Activated T-cell treated with anti-CD3 and anti-CD28 coated beads, Interleukin-2, amount 50 U/mL, for 4 hours (primary cell): ENCODE results near the gene FER1L5. TPM values are rescaled to one million over a fixed set of nuclear protein-coding genes. Genes with fewer than 3 reads are reported as not detected.

Experiments used
- ATAC-seq, 2 donors: fragments of 200-7000 bp; cut with Tn5 transposase; one replicate each; pipeline ENCODE4 v1.10.0; 2021
- DNase-seq: peaks from one replicate; pipeline ENCODE4 v3.0.0-alpha.2; 2020
- H3K27me3 Mint-ChIP-seq: one replicate; pipeline ENCODE4 v1.8.0; 2021; ENCODE audit warnings: low read depth, mixed read lengths
- H3K36me3 Mint-ChIP-seq: one replicate; pipeline ENCODE4 v1.8.0; 2022; ENCODE audit warnings: mixed read lengths; ENCODE audit not compliant: insufficient read depth
- H3K4me1 Mint-ChIP-seq: one replicate; pipeline ENCODE4 v1.8.0; 2021; ENCODE audit warnings: low read depth, mixed read lengths
- H3K4me3 Mint-ChIP-seq: one replicate; pipeline ENCODE4 v1.8.0; 2021; ENCODE audit warnings: mild to moderate bottlenecking, moderate library complexity, mixed read lengths
- H3K9me3 Mint-ChIP-seq: one replicate; pipeline ENCODE4 v1.8.0; 2021; ENCODE audit warnings: mixed read lengths
- total RNA-seq, 3 donors: library from RNA; stranded (reverse); gene quantifications; one replicate each; pipeline ENCODE4 v1.2.1, GENCODE V29; 2021

Gene FER1L5
- total RNA-seq: not detected

DNA sequence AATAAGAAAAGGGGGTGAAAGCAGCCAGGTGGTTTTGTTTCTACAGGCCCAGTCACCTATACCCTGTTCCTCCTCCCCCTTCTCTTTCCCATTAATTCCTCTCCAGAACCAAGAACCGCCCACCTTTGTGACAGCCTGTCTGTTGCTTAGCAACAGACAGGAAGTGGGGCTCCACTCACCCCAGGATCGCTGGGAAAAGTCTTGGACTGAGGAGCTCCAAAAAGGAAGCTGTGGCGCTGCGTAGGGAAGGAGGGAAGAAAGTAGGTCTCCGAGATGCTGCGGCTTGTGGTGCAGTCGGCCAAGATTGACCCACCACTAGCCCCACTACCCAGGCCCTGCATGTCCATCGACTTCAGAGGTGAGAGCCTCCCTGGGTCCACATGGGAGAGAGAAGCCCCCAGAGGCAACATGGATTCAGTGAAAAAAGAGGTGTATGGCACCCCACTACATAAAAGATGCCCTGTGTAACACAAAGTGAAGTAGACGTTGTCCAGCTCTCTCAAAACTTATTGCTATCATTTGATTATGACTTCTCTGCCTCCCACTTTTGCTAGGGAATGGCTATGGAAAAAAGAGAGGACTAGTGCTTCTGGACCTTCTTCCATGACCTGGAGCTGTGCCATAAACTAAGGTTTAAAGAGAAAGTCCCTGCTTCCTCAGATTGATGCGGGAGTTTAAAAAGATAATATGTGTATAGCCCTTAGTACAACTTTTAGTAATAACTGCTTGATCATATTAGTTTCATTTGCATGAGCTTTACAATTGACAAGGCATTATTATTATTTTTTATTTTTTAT, at the start of gene FER1L5:
FER1L5 (plus strand) TSS at position 201 of the 797 bp plus-strand sequence; CDS start at position 274, 73 bp downstream.
- Mint-ChIP-seq H3K36me3 (no peaks in the 10 kb centered on the region), H3K9me3 (no peaks in the 10 kb centered on the region), H3K4me1 (peaks cover 4% of the 10 kb centered on the region), H3K4me3 (no peak within 1 kb of the TSS), H3K27me3 (peaks cover 7% of the 10 kb centered on the region)
- no peak for DNase-seq
- ATAC-seq: no peak

DNA sequence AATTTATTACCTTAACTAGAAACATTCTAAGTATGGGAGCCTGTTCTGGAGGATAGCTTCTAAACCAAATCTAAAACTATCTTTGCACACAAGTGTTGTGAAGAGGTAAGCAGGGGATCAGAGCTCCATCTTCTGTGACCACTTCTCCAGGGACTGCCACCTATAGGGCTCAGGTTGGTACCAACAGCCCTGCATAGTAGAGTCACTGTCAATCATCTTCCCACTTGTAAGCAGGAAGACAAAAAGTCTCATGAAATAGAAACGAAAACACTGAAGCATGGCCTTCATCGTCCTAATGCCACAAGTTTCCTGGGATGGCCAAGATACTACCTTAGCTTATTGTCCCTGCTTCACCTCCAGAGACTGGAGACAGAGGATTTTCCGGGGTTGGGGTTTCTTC, 48.3 kb upstream of the FER1L5 start:
- DNase-seq (no peak), ATAC-seq (peak; percentile 36 to 66)
- Mint-ChIP-seq H3K4me3 (peak overlapping the region; percentile 5), H3K36me3 (peaks cover 43% of the 10 kb centered on the region), H3K27me3 (no peaks in the 10 kb centered on the region), H3K9me3 (no peaks in the 10 kb centered on the region), H3K4me1 (peaks cover 30% of the 10 kb centered on the region)

DNA sequence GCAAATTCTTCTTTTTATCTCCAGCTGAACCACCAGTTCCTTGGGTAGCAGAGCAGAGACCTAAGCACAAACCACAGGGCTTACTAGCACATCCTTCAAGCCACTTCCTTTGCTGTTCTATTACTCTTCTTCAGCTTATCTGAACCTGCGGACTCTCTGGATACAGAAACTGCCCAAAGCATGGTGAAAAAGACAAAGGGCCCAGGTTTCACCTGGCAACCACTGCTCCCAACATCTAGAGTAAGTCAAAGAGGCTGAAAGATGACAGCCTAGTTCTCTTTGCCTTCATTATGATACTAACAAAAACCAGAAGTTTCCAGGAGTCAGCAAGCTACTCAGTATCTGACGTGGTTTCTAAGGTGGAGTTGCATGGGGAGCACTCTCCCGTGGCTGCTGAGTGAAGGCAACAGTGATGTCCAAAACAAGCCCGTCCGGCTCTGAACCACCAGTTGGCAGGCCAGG, 47.8 kb upstream of the FER1L5 start:
- Mint-ChIP-seq H3K27me3 (no peaks in the 10 kb centered on the region), H3K36me3 (peaks cover 42% of the 10 kb centered on the region), H3K4me3 (peak overlapping the region; percentile 5), H3K9me3 (no peaks in the 10 kb centered on the region), H3K4me1 (peaks cover 30% of the 10 kb centered on the region)
- no peak for DNase-seq
- ATAC-seq: peak; percentile 69 to 73

DNA sequence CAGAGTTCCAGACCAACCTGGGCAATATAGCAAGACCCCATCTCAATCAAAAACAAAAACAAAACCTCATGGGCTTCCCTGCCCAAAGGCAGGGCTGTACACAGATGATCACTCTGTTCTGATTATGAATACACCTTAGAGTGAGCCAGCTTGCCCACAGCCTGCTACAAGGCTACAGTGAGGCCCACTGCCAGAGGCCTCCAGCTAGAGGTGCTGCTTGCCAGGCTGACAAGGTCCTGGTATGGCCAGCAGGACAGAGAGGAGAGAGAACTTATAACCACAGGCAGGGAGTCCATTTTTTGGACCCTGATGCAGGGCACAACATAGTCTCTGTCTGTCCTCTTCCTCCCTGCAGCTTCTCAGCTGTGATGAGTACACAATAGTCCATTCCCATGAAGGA, 46.0 kb upstream of the FER1L5 start:
- Mint-ChIP-seq H3K36me3 (peaks cover 48% of the 10 kb centered on the region), H3K4me1 (peaks cover 36% of the 10 kb centered on the region), H3K9me3 (no peaks in the 10 kb centered on the region), H3K4me3 (no peak overlapping the region), H3K27me3 (no peaks in the 10 kb centered on the region)
- ATAC-seq (no peak), DNase-seq (no peak)

DNA sequence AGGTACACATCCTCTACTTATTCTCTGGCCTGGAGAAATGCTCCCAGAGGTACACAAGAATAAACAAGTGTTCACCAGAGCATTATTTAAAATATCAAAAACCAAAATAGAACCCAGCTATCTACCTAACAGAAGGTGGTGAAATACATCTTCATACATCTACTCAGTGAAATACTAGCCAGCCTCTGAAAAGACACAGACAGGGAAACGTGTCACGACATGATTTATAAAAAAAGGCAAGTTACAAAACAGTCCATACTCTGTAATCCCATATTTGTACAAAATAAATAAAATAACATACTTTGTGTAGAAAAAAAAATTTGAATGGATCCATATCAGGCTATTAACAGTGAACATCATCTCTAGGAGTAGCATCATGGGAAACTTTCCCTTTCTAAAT, 42.6 kb upstream of the FER1L5 start:
- Mint-ChIP-seq H3K27me3 (no peaks in the 10 kb centered on the region), H3K36me3 (peaks cover 43% of the 10 kb centered on the region), H3K4me1 (peaks cover 14% of the 10 kb centered on the region), H3K4me3 (no peak overlapping the region), H3K9me3 (no peaks in the 10 kb centered on the region)
- DNase-seq (no peak), ATAC-seq (no peak)

DNA sequence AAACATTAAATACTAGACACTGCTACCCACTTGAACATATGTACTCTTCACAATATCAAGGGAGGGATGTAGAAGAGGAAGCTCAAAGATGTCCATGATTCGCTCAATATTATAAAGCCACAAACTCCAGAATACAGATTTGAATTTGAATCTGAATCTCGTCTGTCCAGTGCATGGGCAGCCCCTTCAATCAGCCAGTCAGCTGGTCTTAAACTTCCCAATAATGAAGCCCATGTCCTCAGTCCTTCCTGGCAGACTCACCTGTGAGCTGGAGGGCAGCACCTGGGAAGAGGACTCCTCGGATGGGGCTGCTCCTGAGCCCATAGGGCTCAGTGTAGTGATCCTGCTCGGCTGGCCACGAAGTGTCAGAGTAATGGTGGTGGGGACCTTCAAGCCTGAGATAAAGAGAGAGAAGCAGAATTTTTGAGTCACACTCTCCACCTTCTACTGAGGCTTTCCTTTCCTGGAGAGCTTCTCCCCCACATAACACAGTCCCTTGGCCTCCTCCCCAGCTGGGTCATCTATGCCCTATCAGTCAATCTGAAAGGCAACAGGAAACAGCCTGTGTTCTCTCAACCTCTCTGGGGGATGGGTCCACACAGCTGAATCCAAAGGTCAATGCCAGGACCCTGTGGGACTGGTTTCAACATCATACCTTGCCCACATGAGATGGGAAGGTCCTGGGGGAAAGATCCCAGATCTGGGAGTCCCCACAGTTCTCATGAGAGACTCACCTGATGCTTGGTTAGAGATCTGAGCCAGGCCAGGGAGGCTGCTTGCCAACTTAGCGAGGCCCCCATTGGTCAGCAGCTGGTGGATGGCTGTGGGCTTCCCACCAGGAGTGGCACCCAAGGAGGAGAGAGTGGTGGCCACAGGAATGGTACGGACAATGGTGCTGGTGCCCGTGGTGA, 40.9 kb upstream of the FER1L5 start:
- peaks cover 54% of the 10 kb centered on the region for H3K36me3 Mint-ChIP-seq
- no peaks in the 10 kb centered on the region for H3K27me3 Mint-ChIP-seq
- peaks cover 8% of the 10 kb centered on the region for H3K4me1 Mint-ChIP-seq
- H3K9me3 Mint-ChIP-seq: no peaks in the 10 kb centered on the region
- H3K4me3 Mint-ChIP-seq: no peak overlapping the region
- ATAC-seq (peak; percentile 37 to 41), DNase-seq (no peak)

DNA sequence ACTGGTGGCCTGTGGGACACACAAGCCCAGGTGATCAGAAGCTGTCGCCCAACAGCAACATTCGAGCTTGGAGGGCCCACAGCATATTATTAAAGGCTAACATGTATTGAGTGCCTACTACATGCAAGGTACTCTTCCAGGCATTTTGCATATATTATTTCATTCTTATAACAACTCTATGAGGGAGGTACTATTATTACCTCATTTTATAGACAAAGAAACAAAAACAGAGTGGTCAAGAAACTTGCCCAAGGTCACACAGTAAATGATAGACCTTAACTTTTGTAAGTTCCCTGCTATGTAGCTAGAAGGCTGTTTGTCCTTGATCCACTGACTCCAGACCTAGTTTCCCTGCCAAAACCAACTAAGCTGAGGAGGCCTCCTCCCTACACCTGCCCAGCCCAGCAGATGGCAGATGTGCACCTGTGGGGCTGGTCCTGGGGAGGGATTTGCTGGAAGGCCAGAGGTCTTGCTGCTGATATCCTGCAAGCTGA, 40.2 kb upstream of the FER1L5 start:
- DNase-seq (no peak), ATAC-seq (no peak)

DNA sequence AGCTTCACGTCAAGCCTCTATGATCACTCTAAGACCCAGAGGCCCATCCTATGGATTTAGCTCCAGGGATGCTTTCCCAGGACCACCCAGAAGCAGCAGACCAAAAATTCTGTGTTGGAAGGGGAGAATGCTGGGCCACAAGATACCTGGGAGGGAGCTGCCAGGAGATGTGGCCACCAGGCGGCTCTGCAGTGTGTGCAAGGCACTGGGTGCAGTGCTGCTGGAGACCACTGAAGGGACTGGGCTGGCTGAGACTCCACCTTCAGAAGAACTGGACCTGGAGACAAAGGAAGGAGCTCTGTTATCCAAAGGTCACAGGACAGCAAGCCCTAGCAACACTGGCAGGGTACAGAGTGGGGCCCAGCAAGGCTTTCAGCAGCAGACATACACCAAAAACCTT, 38.5 kb upstream of the FER1L5 start:
- no peak overlapping the region for H3K4me3 Mint-ChIP-seq
- ATAC-seq: no peak
- H3K9me3 Mint-ChIP-seq: no peaks in the 10 kb centered on the region
- no peak for DNase-seq
- no peaks in the 10 kb centered on the region for H3K27me3 Mint-ChIP-seq
- H3K36me3 Mint-ChIP-seq: peaks cover 62% of the 10 kb centered on the region
- H3K4me1 Mint-ChIP-seq: peaks cover 8% of the 10 kb centered on the region

More for the DNA sequence above, 40.2 kb upstream of the FER1L5 start:
- Mint-ChIP-seq H3K4me3 (no peak overlapping the region), H3K27me3 (no peaks in the 10 kb centered on the region), H3K4me1 (peaks cover 8% of the 10 kb centered on the region), H3K9me3 (no peaks in the 10 kb centered on the region), H3K36me3 (peaks cover 60% of the 10 kb centered on the region)

DNA sequence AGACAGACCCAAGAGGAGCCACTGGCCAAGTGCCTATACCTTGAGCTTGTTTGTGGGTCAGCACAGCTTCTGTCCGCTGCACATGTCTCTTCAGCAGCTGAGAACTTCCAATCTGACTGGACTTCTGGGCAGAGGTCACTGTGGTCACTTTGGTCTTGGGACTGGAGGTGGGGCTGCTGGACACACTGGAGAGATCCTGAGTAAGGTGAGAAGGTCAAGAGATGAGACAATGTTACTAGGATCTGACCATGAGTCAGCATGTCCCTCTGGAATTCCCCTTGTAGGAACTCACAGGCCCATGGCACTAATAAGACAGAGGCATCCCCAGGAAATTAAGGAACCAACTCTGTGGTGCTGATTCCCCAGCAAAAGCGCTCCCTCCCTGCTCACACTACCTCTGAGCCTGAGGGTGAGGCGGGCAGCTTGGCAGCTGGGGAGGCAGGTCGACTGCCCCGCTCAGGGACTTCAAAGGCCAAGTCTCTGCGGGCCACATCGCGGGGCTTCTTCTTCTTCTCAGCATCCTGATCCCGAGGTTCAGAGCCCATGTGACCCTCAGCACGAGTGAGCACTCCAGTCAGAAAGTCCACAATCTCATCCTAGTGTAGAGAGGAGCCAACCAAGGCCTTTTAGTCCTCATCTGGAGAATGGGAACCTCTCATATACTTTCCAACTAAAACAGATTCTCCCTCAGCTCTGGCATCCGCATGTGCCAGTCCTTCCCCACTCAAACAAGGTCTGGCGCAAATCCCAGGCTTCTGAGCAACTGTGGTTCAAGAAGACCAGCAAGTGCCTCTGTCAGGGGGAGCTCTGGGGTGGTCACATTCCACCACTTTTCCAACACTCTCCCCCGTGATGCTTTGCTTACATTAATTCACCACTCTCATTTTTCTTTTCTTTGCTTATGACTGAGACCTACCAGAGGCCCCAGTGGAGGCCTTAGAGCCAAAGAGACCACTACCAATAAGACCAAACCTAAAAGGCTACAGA, 33.8 kb upstream of the FER1L5 start:
- H3K4me1 Mint-ChIP-seq: no peaks in the 10 kb centered on the region

DNA sequence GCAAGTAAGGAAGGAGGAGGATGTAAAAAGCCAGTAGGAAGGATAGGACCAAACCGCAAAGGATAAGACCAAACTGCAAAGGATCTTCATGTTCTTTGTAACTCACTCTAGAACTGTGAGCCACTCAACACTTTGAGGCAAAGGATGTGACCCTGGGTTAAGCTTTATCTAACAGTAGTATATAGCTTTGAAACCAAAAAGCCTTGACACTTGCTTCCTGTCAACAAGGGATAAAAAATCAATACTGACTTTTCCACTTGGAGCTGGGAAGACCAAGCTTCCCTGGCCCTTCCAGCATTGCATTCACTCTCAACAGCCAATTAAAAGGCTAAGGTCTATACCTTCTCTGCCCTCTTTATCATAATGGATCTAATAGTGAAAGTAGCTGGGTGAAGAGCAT, 26.4 kb upstream of the FER1L5 start:
- no peaks in the 10 kb centered on the region for H3K27me3 Mint-ChIP-seq
- peaks cover 19% of the 10 kb centered on the region for H3K4me1 Mint-ChIP-seq
- no peak for DNase-seq
- no peak overlapping the region for H3K4me3 Mint-ChIP-seq
- peaks cover 39% of the 10 kb centered on the region for H3K36me3 Mint-ChIP-seq
- no peaks in the 10 kb centered on the region for H3K9me3 Mint-ChIP-seq
- no peak for ATAC-seq

More for the DNA sequence above, 33.8 kb upstream of the FER1L5 start:
- no peak overlapping the region for H3K4me3 Mint-ChIP-seq
- DNase-seq: no peak
- peaks cover 66% of the 10 kb centered on the region for H3K36me3 Mint-ChIP-seq
- H3K27me3 Mint-ChIP-seq: no peaks in the 10 kb centered on the region
- no peaks in the 10 kb centered on the region for H3K9me3 Mint-ChIP-seq
- ATAC-seq: no peak

DNA sequence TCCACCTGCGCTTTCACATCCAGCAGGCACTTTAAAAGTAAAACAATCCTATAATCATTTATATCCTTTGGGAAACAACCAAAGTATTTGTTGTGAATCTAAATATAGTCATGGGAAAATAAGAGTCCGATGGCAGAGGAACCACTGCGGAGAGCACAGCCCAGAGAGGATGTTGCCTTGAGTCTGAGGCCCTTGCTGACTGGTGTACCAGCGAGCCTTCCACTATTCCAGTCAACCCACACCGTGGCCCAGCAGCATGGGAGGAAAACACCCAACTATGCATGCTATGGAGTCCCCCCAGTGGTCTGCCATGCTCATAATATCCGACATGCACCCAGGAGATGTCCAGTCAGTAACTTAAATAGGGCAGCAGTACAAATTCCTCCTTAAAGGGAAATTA, 26.0 kb upstream of the FER1L5 start:
- Mint-ChIP-seq H3K9me3 (no peaks in the 10 kb centered on the region), H3K4me1 (peaks cover 19% of the 10 kb centered on the region), H3K36me3 (peaks cover 35% of the 10 kb centered on the region), H3K4me3 (no peak overlapping the region), H3K27me3 (no peaks in the 10 kb centered on the region)
- DNase-seq: no peak
- ATAC-seq: no peak

DNA sequence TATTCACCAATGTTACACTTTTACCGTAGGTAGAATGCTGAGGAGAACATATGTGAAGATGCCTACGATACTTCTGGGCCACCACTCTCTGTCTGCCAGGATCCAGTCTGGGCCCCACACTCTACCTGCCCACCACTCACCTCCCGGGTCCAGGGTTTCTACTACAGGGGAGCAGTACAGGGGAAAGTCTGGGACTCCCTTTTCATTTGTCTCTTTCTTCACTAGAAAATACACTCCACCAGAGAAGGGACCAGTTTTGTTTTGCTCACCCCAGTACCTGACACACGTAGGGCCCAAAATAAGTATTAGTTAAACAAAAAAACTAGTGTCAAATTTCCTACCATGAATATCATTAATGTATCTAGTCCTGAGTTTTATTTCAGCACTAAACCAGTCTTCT, 25.6 kb upstream of the FER1L5 start:
- H3K27me3 Mint-ChIP-seq: no peaks in the 10 kb centered on the region
- H3K4me3 Mint-ChIP-seq: peak overlapping the region; percentile 49
- peaks cover 33% of the 10 kb centered on the region for H3K36me3 Mint-ChIP-seq
- ATAC-seq (peak in 1 of 2 donors; percentile 23), DNase-seq (no peak)
- no peaks in the 10 kb centered on the region for H3K9me3 Mint-ChIP-seq
- peaks cover 19% of the 10 kb centered on the region for H3K4me1 Mint-ChIP-seq

DNA sequence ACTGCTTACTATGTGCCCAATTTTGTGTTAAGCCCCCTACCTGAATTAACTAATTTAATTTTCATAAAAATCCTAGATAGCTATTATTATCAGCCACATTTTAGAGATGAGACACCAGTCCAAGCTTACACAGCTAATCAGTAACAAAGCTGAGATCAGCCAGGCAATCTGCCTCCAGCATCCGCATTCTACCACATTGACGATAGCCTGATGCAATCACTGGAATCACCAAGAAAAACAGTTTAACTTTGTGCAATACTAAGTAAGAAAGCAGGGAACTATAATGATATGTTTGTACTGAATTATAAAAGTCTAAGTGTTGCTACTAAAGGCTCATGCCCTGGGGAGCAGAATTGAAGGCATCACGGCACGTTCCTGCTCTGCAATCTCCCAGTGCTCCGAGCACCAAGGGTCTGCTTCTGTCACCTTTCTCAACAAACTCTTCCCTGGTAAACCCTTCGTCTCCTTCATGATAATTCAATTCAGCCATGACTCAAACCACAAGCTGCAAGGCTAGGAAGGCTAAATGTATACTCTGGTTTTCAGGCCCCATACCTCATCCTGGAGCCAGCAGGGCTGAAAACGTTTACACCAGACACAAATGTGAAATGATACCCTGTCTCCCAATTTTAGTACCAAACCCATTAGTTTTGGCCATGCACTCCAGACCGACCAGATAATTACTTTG, 23.8 kb upstream of the FER1L5 start:
- peaks cover 27% of the 10 kb centered on the region for H3K36me3 Mint-ChIP-seq

More for the DNA sequence above, 23.8 kb upstream of the FER1L5 start:
- DNase-seq (no peak), ATAC-seq (no peak)
- H3K4me3 Mint-ChIP-seq: no peak overlapping the region
- H3K4me1 Mint-ChIP-seq: peaks cover 21% of the 10 kb centered on the region
- no peaks in the 10 kb centered on the region for H3K9me3 Mint-ChIP-seq
- H3K27me3 Mint-ChIP-seq: no peaks in the 10 kb centered on the region
